ENCODE data around the gene ST6GALNAC3. TPM values are rescaled to one million over a fixed set of nuclear protein-coding genes. Genes with fewer than 3 reads are reported as not detected.

The ST6GALNAC3 gene
- total RNA-seq, 1 donor from 2014 or later, result 7.3 TPM

- Mint-ChIP-seq H3K36me3 (ENCODE audit: unreplicated experiment) (no peaks in the 10 kb centered on the region), H3K9me3 (ENCODE audit: unreplicated experiment) (no peaks in the 10 kb centered on the region), H3K4me1 (ENCODE audit: unreplicated experiment) (no peaks in the 10 kb centered on the region), H3K27ac (ENCODE audit: unreplicated experiment) (no peak overlapping the region), H3K4me3 (ENCODE audit: unreplicated experiment) (no peak overlapping the region), H3K27me3 (ENCODE audit: unreplicated experiment) (no peaks in the 10 kb centered on the region)
- DNase-seq (ENCODE audit: extremely low spot score, unreplicated experiment), result no peak
- TF ChIP-seq CTCF (IDR thresholded peaks at IDR 0.05), result no peak
Measured at GRCh38 chr1:76591461-76591860, 516.9 kb downstream of the ST6GALNAC3 start.

GRCh38 chr1:76591963-76592362, 517.4 kb downstream of the ST6GALNAC3 start:
- Mint-ChIP-seq H3K27me3 (ENCODE audit: unreplicated experiment) (no peaks in the 10 kb centered on the region), H3K27ac (ENCODE audit: unreplicated experiment) (no peak overlapping the region), H3K4me1 (ENCODE audit: unreplicated experiment) (no peaks in the 10 kb centered on the region), H3K9me3 (ENCODE audit: unreplicated experiment) (no peaks in the 10 kb centered on the region), H3K36me3 (ENCODE audit: unreplicated experiment) (no peaks in the 10 kb centered on the region), H3K4me3 (ENCODE audit: unreplicated experiment) (no peak overlapping the region)
- no peak for TF ChIP-seq CTCF (IDR thresholded peaks at IDR 0.05)
- no peak for DNase-seq (ENCODE audit: extremely low spot score, unreplicated experiment)

- no peak for TF ChIP-seq CTCF (IDR thresholded peaks at IDR 0.05)
- H3K4me1 Mint-ChIP-seq (ENCODE audit: unreplicated experiment), result no peaks in the 10 kb centered on the region
- no peaks in the 10 kb centered on the region for H3K9me3 Mint-ChIP-seq (ENCODE audit: unreplicated experiment)
- H3K36me3 Mint-ChIP-seq (ENCODE audit: unreplicated experiment), result no peaks in the 10 kb centered on the region
- no peak overlapping the region for H3K4me3 Mint-ChIP-seq (ENCODE audit: unreplicated experiment)
- no peak for DNase-seq (ENCODE audit: extremely low spot score, unreplicated experiment)
- no peak overlapping the region for H3K27ac Mint-ChIP-seq (ENCODE audit: unreplicated experiment)
- no peaks in the 10 kb centered on the region for H3K27me3 Mint-ChIP-seq (ENCODE audit: unreplicated experiment)
Measured at GRCh38 chr1:76593141-76593540, 518.6 kb downstream of the ST6GALNAC3 start.

GRCh38 chr1:76593618-76594017, 519.1 kb downstream of the ST6GALNAC3 start:
- no peak overlapping the region for H3K4me3 Mint-ChIP-seq (ENCODE audit: unreplicated experiment)
- no peak for TF ChIP-seq CTCF (IDR thresholded peaks at IDR 0.05)
- no peak overlapping the region for H3K27ac Mint-ChIP-seq (ENCODE audit: unreplicated experiment)
- H3K36me3 Mint-ChIP-seq (ENCODE audit: unreplicated experiment), result no peaks in the 10 kb centered on the region
- no peak for DNase-seq (ENCODE audit: extremely low spot score, unreplicated experiment)
- H3K4me1 Mint-ChIP-seq (ENCODE audit: unreplicated experiment), result no peaks in the 10 kb centered on the region
- no peaks in the 10 kb centered on the region for H3K27me3 Mint-ChIP-seq (ENCODE audit: unreplicated experiment)
- H3K9me3 Mint-ChIP-seq (ENCODE audit: unreplicated experiment), result no peaks in the 10 kb centered on the region

GRCh38 chr1:76595024-76595423, 520.5 kb downstream of the ST6GALNAC3 start:
- Mint-ChIP-seq H3K4me3 (ENCODE audit: unreplicated experiment) (no peak overlapping the region), H3K9me3 (ENCODE audit: unreplicated experiment) (no peaks in the 10 kb centered on the region), H3K4me1 (ENCODE audit: unreplicated experiment) (no peaks in the 10 kb centered on the region), H3K27ac (ENCODE audit: unreplicated experiment) (no peak overlapping the region), H3K27me3 (ENCODE audit: unreplicated experiment) (no peaks in the 10 kb centered on the region), H3K36me3 (ENCODE audit: unreplicated experiment) (no peaks in the 10 kb centered on the region)
- no peak for TF ChIP-seq CTCF (IDR thresholded peaks at IDR 0.05)
- no peak for DNase-seq (ENCODE audit: extremely low spot score, unreplicated experiment)
